IPS DF 4.7 (cell line): ENCODE data around the gene CHCHD6.

Source experiments
- DNase-seq: peaks from one replicate; pipeline ENCODE4 v3.0.0-alpha.2; 2013; ENCODE audit warnings: low spot score; ENCODE audit errors: extremely low read depth

CHCHD6 gene

DNA sequence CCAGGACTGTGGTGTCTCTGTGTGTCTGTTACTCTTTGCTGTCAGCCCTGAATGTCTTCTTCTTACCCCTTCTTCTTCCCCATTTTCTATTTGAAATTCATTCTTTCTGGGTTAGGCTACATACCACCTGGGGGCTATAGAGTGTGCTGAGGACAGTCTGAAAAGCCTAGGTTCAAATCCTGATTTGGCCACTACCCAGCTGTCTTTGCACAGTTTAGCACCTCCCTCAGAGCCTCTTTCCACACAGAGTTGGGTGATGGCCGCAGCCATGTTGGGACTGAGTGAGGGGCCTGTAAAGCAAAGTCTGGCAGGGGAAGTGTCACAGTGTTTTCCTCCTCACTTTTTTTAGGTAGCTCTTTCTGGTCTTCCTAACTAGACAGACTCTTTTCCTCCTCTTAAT is 113.7 kb downstream of the CHCHD6 start:
- DNase-seq = no peak

DNA sequence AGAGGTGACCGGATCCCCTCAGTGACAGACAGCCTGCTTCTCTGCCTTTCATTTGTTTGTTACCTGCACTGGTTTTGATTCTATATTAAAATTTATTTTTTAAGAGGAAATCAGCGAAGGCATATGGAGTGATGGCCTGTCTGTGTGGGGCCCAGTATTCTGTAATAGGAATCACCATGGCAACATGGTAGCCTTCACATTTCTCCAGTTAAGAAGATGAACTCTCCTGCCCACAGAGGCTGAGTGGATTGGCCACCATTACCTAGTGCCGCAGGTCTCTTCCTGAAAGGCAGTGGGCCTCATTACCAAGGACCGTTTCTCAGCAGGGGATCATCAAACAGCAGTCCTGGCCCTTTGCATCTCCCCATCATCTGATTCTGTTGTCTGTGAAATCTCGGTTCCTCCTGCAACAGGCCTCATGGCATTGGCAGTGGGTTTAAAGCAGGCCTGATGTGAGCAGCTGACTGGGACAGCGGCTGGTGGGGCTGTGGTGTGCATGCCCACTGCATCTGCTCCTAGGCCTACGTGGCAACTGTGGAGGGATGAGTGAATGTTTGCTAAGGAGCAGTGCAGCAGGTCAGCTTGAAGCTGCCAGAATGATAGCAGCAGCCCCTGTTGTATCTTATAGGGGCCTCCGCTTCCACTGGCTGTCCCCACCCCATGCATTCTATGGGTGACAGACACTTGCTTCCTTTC is 114.5 kb downstream of the CHCHD6 start:
- no peak for DNase-seq

DNA sequence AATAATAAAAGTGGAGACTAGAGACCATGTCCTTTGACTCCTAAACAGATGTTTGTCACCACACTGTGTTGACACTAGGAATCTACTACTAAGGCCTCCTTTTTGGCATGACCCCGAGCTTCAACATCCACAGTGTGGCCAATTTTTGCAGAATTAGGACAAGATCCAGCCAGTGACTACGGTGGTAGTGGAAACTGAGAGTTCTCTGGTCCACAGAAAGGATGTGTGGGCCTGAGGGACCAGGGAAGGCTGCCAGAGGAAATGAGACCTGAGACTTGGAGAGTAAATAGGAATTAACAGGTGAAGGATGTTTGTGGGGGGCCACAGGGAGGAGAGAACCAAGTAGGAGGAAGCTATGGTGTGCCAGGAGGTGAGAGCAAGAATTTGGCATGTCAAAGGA is 122.7 kb downstream of the CHCHD6 start:
- DNase-seq = no peak

DNA sequence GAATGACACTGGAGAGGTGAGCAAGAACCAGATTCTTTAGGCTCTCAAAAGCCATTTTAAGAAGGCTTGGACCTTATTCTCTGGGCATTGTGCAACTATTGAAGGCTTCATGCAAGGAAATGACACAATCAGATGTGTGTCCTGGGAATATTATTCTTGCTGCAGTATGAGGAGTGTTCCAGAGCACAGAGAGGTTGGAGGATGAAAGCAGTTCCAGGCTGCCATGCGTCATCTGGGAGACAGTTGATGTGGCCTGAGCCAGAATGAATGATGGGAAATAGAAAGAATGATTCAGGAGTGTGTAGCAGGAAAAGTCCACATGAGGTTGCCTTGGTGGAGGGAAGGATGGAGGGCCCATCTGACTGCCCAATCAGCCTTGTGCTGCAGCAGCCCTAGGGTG is 123.1 kb downstream of the CHCHD6 start:
- DNase-seq = no peak

DNA sequence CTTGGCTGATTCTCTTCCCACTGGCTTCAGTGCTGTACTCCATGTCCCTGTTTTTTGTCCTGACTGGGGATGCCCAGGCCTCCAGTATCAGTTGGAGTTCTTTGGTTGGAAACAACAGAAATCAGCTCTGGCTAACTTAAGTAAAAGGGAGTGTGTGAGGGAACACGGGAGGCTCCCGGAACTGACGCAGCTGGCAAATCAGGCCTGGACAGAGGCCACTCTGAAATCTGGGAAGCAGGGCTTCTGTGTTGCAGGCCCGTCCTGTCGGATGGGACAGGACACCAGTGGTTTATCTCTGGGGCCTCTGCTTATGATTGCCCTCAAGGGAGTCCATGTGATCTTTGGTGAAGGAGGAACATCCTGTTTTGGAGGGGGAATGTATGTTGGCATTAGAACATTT is 124.3 kb downstream of the CHCHD6 start:
- no peak for DNase-seq

DNA sequence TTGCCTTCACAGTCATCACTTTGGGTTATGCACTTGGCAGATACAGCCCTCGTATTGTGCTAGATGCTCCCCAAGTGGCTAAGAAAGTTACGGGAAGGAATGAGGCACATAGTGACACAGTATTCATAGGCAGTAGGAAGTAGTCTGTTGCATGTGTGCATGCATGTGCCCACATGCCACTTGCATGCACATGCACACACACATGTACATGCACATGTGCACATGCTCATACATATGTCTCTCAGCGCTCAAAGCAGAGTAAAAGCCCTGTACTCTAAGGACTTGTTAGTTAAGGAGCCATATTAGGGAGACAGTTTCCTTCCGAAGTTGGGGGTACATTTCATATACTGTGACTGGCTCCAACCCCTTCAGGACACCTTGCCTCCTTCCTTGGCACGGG is 128.9 kb downstream of the CHCHD6 start:
- no peak for DNase-seq

DNA sequence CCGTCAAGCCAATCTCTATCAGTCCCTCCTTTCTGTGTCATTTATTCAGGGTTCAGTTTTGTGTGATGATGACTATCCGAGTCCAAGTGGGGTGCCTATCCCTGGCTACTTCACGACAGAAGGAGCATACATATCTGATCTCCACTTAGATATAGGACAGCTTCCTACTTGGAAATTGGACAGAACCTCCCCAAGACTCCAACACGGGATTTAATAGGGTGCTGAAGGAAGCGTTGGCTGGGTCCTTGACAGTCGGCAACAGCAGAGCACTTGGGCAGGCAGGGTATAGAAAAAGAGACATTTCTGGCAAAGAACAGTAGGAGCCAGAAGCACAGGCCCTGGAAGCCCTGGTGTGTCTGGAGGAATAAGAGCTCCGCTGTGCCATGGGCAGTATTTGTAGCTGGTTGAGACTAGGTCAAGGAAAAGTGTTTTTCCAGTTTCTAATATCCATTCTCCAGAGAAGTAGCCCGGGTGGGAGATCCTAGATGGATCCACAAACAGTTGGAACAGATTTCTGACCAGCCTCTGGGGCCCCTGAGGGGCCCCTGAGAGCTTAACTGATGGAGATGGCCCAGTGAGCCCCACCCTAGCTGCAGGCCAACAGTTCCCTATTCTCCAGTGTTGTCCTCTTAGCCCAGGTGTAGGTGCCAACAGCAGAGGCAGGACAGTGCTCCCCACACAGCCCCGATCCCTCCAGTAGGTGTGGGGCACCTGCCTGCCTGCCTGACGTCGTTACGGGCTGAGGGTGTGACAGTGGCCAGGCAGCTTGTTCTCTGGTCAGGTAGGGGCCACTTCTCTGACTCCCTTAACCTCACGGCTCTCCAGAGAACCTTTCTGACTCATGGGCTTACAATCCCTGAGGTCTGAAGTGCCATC is 130.8 kb downstream of the CHCHD6 start:
- no peak for DNase-seq

DNA sequence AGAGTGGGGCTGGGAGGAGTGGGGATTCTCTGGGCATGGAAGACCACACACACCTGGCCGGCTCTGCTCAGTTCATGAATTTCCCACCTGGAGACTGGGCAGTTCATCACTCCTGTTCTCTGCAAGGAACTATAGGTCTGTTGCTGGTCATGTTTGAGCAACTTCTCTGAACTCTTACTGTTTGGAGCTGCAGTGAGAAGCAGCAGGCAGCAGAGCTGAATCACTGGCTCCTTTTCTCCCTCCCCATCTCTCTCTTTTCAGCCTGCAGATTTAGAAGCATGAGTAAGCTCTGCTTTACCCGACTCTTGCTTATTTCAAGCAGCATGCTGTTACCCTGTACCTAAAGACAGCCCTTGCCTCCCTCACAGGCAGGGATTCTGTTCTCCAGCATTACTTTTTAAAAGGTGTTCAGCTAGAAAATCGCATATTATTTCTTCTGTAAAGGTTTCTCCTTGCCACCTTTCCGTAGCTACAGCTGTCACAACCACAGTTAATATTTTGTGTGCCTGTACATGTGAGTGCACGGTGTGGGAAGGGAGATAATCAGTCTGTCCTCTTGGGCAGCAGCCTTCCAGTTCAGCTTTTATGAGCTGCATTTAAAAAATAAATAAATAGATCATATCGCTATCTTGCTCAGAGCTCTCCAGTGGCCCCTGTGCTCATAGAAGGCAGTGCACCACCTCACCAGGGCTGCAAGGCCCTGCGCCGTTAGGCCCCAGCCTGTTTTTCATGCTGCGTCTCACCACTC is 131.6 kb downstream of the CHCHD6 start:
- no peak for DNase-seq

DNA sequence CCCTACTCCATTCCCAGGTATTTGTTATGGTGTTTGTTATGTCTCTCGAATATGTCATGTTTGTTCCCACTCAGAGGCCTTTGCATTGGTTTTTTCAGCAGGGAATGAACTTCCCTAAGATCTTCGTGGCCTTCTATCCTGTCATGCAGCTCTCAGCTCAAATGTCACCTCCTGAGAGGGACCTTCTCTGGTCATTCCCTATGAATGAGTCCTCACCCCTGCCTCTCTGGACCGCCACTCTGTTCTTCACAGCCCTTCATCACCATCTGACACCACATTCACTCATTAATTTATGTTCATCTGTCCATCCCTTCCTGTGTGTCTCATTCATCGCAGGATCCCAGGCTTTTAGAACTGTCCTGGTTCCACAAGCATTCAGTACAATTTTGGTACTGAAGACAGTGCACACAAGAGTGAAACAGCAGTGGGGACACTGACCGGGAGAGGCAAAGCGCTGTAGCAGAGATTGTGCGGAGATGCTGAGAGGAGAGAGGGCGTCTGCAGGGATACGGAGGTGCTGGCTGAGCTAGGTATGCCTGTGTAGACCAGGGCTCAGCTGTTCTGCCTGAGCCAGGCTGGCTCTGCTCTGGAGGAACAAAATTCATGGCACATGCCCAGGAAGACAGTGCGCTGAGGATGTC is 132.3 kb downstream of the CHCHD6 start:
- no peak for DNase-seq

DNA sequence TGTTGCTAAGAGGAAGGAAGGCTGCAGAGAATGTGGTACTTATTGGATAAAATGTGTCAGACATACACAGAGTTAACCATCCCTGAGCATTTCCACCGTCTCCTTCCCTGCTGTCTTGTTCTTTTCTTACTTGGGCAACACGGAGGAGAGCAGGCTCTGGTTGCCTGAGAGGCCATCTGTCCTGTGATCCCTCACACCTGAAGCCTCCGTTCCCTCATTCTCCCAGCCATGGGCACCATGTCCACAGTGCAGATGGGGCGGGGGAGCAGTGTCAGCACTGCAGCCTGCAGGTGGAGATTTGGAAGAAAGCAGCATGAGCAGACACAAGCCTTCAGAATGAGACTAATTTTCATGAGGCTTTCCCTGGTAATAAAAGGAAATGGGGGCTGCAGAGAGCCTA is 133.7 kb downstream of the CHCHD6 start:
- DNase-seq = no peak

DNA sequence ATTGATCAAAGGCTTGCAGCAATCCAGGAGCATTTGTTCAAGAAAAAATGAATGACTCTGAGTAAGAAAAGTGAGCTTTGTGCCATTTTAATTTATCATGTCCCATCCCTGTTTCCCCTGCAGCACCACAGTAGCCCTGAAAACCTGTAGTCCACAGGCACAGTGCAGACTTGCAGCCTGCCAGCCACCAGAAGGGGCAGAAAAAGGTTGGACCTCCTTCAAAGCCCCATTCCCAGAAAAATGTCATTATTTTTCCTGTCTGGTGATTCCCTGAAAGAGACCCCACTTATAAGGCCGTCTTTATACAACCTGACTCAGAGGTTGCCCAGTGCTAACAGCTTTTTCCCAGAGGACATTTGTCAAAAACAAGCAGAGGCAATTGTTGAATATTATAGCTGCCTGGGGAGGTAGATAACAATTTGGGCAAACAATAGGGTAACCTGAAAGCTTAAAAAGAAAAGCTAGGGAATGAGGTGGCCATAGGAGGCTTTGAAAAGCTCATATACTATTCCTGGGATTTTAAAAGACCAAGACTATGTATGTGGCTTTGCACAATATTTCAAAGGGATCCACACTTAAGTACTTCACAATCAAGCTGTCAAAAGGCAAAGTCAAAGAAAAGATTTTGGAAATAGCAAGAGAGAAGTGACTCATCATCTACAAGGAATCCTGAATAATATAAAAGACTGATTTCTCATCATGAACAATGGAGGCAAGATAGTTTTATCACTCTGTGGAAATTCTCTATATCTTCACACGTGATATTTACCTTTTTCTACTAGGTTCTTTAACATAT is 142.1 kb downstream of the CHCHD6 start:
- DNase-seq = no peak

DNA sequence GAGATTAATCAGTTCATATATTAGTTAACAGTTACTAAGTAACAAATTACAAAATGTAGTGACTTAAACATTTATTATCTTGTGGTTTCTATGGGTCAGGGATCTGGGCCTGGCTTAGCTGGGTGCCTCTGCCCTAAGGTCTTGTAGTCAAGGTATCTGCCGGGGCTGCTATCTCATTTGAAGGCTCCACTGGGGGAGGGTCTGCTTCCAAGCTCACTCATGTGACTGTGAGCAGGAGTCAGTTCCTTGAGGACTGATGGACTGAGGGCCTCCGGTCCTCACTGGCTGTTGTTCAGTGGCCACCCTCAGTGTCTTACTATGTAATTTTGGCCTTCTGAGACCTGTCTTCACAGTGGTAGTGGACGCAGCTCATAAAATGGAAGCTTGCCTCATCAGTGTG is 143.0 kb downstream of the CHCHD6 start:
- no peak for DNase-seq

DNA sequence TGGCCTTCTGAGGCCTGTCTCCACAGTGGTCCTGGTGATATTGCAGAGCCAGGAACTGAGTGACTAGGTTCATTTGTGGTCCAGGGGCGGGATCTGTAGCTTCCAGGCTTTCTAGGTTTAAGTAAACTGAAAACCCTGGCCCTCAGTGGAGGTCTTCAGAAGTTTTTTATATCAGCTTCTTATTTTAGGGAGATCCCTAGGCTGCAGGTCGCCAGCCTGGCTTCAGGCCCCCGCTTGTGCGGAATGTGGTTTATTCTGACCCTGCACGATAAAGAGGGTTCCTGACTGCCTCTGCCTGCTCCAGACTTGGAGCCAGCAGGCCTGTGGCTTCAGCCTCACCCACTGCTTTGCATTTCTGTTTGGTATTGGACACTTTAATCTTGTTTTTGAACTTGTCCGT is 145.0 kb downstream of the CHCHD6 start:
- DNase-seq = no peak

DNA sequence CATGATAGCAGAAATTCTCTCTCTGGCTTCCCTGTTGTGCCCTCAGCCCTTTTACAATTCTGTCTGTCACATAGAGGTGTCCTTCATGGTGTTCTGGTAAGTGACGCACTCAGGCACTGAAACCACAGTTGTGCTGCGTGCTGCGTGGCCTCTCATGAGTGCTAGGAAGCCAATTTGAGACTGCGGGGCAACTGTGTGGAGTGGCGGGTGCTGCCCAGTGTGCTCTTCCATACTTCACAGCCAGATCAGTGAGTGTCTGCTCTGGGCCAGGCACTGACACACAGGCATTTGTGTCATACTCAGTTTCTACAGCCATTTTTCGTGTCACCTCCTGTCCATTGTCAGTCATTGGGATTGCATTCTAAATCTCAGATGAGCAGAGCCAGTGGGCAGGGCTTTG is 145.7 kb downstream of the CHCHD6 start:
- no peak for DNase-seq

DNA sequence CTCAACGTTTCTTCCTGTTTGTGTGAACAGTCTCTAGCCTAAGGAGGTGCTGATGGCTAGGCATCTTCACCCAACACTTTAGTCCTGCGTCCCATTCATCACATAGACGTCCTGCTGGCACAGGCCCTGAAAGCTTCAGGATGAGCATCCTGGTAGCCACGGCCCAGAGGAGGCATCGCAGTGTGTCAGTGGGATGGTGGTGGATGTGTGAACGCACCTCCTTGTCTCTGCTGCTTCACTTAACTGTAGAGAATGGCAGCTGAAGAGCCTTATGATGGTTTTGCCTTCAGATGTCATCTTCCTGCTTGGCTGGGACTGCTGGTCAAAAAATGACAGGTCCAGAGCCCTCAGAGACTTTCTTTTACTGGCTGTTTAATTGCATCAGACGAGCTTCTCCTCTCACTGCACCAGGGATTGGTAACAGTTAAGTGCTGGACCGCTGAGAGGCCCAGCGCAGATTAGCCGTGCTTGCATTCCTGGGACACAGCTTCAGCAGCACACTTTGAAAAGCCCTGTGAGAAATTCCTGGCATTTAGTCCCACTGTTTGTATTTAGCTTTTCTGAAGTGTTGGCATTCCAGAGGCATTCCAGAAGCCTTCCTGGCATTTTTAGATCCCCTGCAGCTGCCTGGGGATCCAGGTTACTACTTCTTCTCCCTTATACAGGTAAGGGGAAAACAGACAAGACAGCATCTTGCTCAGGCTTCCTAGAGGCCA is 146.5 kb downstream of the CHCHD6 start:
- peak; percentile 93 for DNase-seq

DNA sequence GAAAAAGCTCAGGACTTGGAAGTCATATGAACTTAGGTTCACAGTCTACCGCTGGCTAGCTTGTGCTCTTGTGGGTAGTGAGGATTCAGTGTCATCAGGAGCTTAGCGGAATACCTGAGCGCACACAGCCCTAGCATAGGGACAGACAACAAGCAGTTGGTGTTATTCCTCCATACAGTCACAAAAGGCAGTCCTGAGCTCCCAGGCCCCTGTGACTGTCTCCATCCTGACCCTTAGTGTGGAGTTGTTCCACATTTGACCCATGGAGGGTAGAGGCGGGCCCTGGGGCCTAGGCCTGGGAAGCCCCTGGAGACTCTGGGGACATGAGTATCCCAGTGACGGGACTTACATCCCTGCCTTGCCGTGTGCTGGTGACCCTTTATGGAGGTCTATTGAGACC is 147.3 kb downstream of the CHCHD6 start:
- DNase-seq = no peak

DNA sequence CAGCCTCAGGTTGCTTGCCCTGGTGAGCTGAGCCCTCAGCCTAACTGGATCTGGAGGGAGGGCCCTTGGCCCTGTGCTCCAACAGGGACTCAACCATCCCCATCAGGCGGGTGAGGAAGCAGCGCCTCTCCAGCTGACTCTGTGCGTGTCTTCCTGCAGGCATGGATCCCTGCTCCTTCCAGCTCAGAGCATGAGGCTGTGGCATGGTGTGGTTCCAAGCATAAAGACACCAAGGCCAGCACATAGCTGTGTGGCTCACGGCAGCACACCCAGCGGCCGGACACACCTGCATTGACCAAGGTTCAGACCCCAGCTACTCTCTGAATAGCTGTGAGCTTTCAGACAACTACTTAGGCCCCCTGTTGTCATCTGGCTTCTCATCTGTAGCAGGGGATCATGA is 147.9 kb downstream of the CHCHD6 start:
- no peak for DNase-seq

DNA sequence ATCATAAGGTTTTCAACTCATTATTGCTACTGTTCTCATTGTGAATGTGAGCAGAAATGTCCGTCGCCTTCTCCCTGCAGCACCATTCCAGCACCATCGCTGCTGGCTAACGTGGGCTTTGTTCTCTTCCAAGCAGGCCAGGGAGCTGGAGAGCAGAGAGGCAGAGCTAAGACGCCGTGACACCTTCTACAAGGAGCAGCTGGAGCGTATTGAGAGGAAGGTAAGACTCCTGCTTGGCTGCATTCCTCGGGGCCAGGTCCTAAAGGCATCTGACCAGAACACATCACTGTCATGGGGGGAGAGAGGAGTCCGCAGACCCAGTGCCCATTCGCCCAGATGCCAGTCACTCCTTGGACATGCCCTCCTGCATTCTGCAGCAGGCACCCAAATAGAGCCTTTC is 148.5 kb downstream of the CHCHD6 start:
- DNase-seq = no peak

DNA sequence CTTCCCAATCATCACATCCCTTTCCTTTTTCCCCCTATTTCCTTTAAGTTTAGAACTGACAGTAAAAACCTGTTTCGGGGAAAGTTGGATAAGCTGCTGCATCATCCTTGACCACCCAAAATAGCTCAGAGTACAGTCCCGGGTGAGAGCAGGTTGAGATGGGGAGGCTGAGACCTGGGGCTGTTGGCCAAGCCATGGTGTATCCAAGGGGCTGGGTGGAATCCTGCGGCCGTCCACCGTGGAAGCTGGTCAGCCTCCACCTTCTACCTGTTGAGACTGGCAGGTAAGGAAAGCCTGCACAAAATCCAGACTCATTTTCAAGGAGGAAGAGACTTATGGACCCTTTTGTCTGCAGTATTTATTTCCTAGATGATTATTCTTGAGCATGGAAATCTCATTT is 150.6 kb downstream of the CHCHD6 start:
- DNase-seq = no peak

DNA sequence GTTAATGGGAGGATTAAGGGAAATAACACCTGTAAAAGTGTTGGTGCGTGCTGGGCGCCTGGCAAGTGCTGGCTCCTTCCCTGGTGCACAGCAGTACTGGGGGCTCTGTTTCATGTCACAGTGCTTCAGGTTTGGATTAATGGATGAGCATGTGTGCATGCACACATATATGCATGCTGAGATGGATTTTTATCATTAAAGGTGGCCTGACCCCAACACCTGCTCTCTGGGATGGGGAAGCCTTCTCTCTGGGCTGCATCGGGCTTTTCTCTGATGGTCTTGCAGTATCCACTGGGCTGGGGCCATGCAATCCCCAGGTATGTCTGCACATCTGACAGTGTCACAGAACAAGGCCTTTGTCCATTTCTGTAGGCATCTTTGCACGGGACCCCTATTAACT is 151.3 kb downstream of the CHCHD6 start:
- DNase-seq = no peak
